Neural progenitor cell (in vitro differentiated cells): Measurements from ENCODE around the gene FGF21.

Experiments
- EZH2 ChIP-seq: fragments of 200-600 bp; sonication (generic); IDR thresholded peaks from 2 replicates; pipeline ENCODE4 v1.6.1; 2017; ENCODE audit warnings: antibody characterized with exemption, mild to moderate bottlenecking, moderate library complexity
- EZH2phosphoT487 ChIP-seq: fragments of 200-600 bp; sonication (generic); IDR thresholded peaks from 2 replicates; pipeline ENCODE4 v1.6.1; 2017; ENCODE audit warnings: antibody characterized with exemption
- TF ChIP-seq, protein P1 (sequence below): fragments of 200-600 bp; sonication (generic); IDR thresholded peaks from 2 replicates; pipeline ENCODE4 v1.5.1; 2017; ENCODE audit warnings: antibody characterized with exemption, mild to moderate bottlenecking

GRCh38 chr19:48742096-48742495 lies 13.2 kb upstream of the FGF21 start:
- TF ChIP-seq EZH2: no peak
- TF ChIP-seq, protein P1, sequence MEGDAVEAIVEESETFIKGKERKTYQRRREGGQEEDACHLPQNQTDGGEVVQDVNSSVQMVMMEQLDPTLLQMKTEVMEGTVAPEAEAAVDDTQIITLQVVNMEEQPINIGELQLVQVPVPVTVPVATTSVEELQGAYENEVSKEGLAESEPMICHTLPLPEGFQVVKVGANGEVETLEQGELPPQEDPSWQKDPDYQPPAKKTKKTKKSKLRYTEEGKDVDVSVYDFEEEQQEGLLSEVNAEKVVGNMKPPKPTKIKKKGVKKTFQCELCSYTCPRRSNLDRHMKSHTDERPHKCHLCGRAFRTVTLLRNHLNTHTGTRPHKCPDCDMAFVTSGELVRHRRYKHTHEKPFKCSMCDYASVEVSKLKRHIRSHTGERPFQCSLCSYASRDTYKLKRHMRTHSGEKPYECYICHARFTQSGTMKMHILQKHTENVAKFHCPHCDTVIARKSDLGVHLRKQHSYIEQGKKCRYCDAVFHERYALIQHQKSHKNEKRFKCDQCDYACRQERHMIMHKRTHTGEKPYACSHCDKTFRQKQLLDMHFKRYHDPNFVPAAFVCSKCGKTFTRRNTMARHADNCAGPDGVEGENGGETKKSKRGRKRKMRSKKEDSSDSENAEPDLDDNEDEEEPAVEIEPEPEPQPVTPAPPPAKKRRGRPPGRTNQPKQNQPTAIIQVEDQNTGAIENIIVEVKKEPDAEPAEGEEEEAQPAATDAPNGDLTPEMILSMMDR: no peak
- TF ChIP-seq EZH2phosphoT487: no peak
